NB4 (cell line): Measurements from ENCODE around the gene GSTM4.

Experiments
- CTCF ChIP-seq: IDR thresholded peaks from one replicate; pipeline ENCODE4 v1.5.1; 2012; ENCODE audit warnings: low read depth, low read length
- MAX ChIP-seq: IDR thresholded peaks from 2 replicates; pipeline ENCODE4 v1.6.1; 2011; ENCODE audit warnings: low read depth, low read length
- POLR2A ChIP-seq: IDR thresholded peaks from 2 replicates; pipeline ENCODE4 v1.6.1; 2011; ENCODE audit warnings: mild to moderate bottlenecking; ENCODE audit not compliant: insufficient read length; ENCODE audit errors: extremely low read depth

- no peak for TF ChIP-seq CTCF
- no peak for TF ChIP-seq POLR2A
- TF ChIP-seq MAX: no peak
These were observed 21.6 kb upstream of the GSTM4 start for GRCh38 chr1:109634292-109634691.
